WTC11 (cell line): ENCODE measurements around the gene TCHH. TPM values are rescaled to one million over a fixed set of nuclear protein-coding genes. Genes with fewer than 3 reads are reported as not detected.

ENCODE experiments used
- ATF1 ChIP-seq: sonication (generic); formaldehyde crosslinking; IDR thresholded peaks from 2 replicates; pipeline ENCODE4 v1.8.1; 2023; ENCODE audit warnings: mild to moderate bottlenecking, moderate library complexity, missing genetic modification reagents
- ATF3 ChIP-seq: sonication (generic); formaldehyde crosslinking; conservative IDR thresholded peaks from 2 replicates; pipeline ENCODE4 v1.8.1; 2022; ENCODE audit warnings: mild to moderate bottlenecking, missing genetic modification reagents
- CBFB ChIP-seq: sonication (generic); formaldehyde crosslinking; IDR thresholded peaks from 2 replicates; pipeline ENCODE4 v1.8.1; 2022; ENCODE audit warnings: mild to moderate bottlenecking, low read depth, missing genetic modification reagents
- CREB1 ChIP-seq: sonication (generic); formaldehyde crosslinking; IDR thresholded peaks from 2 replicates; pipeline ENCODE4 v1.8.0; 2023; ENCODE audit warnings: mild to moderate bottlenecking, missing genetic modification reagents
- EMX1 ChIP-seq: fragments of 250-450 bp; sonication (Bioruptor Pico); IDR thresholded peaks from 2 replicates; pipeline ENCODE4 v1.8.0; 2021; ENCODE audit warnings: mild to moderate bottlenecking
- ESRRA ChIP-seq: sonication (generic); formaldehyde crosslinking; IDR thresholded peaks from 2 replicates; pipeline ENCODE4 v1.8.1; 2022; ENCODE audit warnings: mild to moderate bottlenecking, missing genetic modification reagents, borderline replicate concordance
- ETV6 ChIP-seq: sonication (generic); formaldehyde crosslinking; IDR thresholded peaks from 2 replicates; pipeline ENCODE4 v1.8.1; 2022; ENCODE audit warnings: mild to moderate bottlenecking, missing genetic modification reagents
- FOXK1 ChIP-seq: sonication (generic); formaldehyde crosslinking; IDR thresholded peaks from 2 replicates; pipeline ENCODE4 v1.8.0; 2022; ENCODE audit warnings: mild to moderate bottlenecking, moderate library complexity, missing genetic modification reagents
- IRF1 ChIP-seq: sonication (generic); formaldehyde crosslinking; IDR thresholded peaks from 2 replicates; pipeline ENCODE4 v1.8.0; 2023; ENCODE audit warnings: missing genetic modification reagents
- MLX ChIP-seq: sonication (generic); formaldehyde crosslinking; IDR thresholded peaks from 2 replicates; pipeline ENCODE4 v1.8.1; 2023; ENCODE audit warnings: mild to moderate bottlenecking, missing genetic modification reagents, moderate library complexity
- MXD4 ChIP-seq: fragments of 250-450 bp; sonication (Bioruptor Pico); IDR thresholded peaks from 2 replicates; pipeline ENCODE4 v1.8.0; 2021; ENCODE audit warnings: mild to moderate bottlenecking, moderate library complexity, borderline replicate concordance
- NFATC4 ChIP-seq: fragments of 250-450 bp; sonication (Bioruptor Pico); IDR thresholded peaks from 2 replicates; pipeline ENCODE4 v1.9.0; 2021; ENCODE audit warnings: mild to moderate bottlenecking
- NR1H2 ChIP-seq: sonication (generic); formaldehyde crosslinking; IDR thresholded peaks from 2 replicates; pipeline ENCODE4 v1.9.0; 2021; ENCODE audit warnings: mild to moderate bottlenecking, moderate library complexity, missing genetic modification reagents
- NR2C2 ChIP-seq: sonication (generic); formaldehyde crosslinking; IDR thresholded peaks from 2 replicates; pipeline ENCODE4 v1.8.0; 2022; ENCODE audit warnings: mild to moderate bottlenecking, missing genetic modification reagents
- NR3C1 ChIP-seq: sonication (generic); formaldehyde crosslinking; conservative IDR thresholded peaks from 2 replicates; pipeline ENCODE4 v1.8.1; 2023; ENCODE audit warnings: low read depth, mild to moderate bottlenecking, missing genetic modification reagents
- RELA ChIP-seq: sonication (generic); formaldehyde crosslinking; IDR thresholded peaks from 2 replicates; pipeline ENCODE4 v1.8.1; 2022; ENCODE audit warnings: missing genetic modification reagents, mild to moderate bottlenecking, borderline replicate concordance
- RORB ChIP-seq: fragments of 250-450 bp; sonication (Bioruptor Pico); IDR thresholded peaks from 2 replicates; pipeline ENCODE4 v1.9.0; 2021; ENCODE audit warnings: mild to moderate bottlenecking
- SMAD3 ChIP-seq: sonication (generic); formaldehyde crosslinking; IDR thresholded peaks from 2 replicates; pipeline ENCODE4 v1.8.0; 2022; ENCODE audit warnings: missing genetic modification reagents, mild to moderate bottlenecking, borderline replicate concordance
- TP53 ChIP-seq: sonication (generic); formaldehyde crosslinking; IDR thresholded peaks from 2 replicates; pipeline ENCODE4 v1.8.1; 2023; ENCODE audit warnings: mild to moderate bottlenecking, missing genetic modification reagents
- USF1 ChIP-seq: sonication (generic); formaldehyde crosslinking; IDR thresholded peaks from 2 replicates; pipeline ENCODE4 v1.8.0; 2022; ENCODE audit warnings: mild to moderate bottlenecking, missing genetic modification reagents
- ZBTB21 ChIP-seq: sonication (generic); formaldehyde crosslinking; IDR thresholded peaks from 2 replicates; pipeline ENCODE4 v1.8.1; 2023; ENCODE audit warnings: mild to moderate bottlenecking, missing genetic modification reagents, borderline replicate concordance
- ZNF121 ChIP-seq: sonication (generic); formaldehyde crosslinking; IDR thresholded peaks from 2 replicates; pipeline ENCODE4 v1.8.0; 2023; ENCODE audit warnings: missing genetic modification reagents
- ZNF138 ChIP-seq: sonication (generic); formaldehyde crosslinking; conservative IDR thresholded peaks from 2 replicates; pipeline ENCODE4 v1.8.1; 2022; ENCODE audit warnings: mild to moderate bottlenecking, moderate library complexity, missing genetic modification reagents
- ZNF219 ChIP-seq: sonication (generic); formaldehyde crosslinking; IDR thresholded peaks from 2 replicates; pipeline ENCODE4 v1.8.0; 2023; ENCODE audit warnings: missing genetic modification reagents, mild to moderate bottlenecking, borderline replicate concordance
- ZNF281 ChIP-seq: sonication (generic); formaldehyde crosslinking; IDR thresholded peaks from 2 replicates; pipeline ENCODE4 v1.8.0; 2023; ENCODE audit warnings: mild to moderate bottlenecking, missing genetic modification reagents
- ZNF416 ChIP-seq: fragments of 250-450 bp; sonication (Bioruptor Pico); IDR thresholded peaks from 2 replicates; pipeline ENCODE4 v1.9.0; 2021; ENCODE audit warnings: mild to moderate bottlenecking, inconsistent platforms
- total RNA-seq: library from RNA; stranded (reverse); gene quantifications from 3 replicates; pipeline ENCODE4 v1.2.3, GENCODE V29; 2021
- TF ChIP-seq, protein P1 (sequence below): fragments of 250-450 bp; sonication (Bioruptor Pico); IDR thresholded peaks from 2 replicates; pipeline ENCODE4 v1.9.0; 2021; ENCODE audit warnings: mild to moderate bottlenecking
- TF ChIP-seq, protein P2 (sequence below): fragments of 250-450 bp; sonication (Bioruptor Pico); IDR thresholded peaks from 2 replicates; pipeline ENCODE4 v1.9.0; 2021; ENCODE audit warnings: mild to moderate bottlenecking
- TF ChIP-seq, protein P3 (sequence below): sonication (generic); formaldehyde crosslinking; IDR thresholded peaks from 2 replicates; pipeline ENCODE4 v1.8.1; 2023; ENCODE audit warnings: mild to moderate bottlenecking, missing genetic modification reagents

Gene TCHH
- total RNA-seq, 1 experiment from 2014 or later: 0.04 TPM

- TF ChIP-seq ZNF138 (CRISPR knock-in tag): peak; percentile 48; the same call in 1 of the 2 replicates
- TF ChIP-seq SMAD3 (CRISPR knock-in tag): no peak; the same call in 1 of the 2 replicates
- TF ChIP-seq CREB1 (CRISPR knock-in tag): peak; percentile 84; the same call in 1 of the 2 replicates
- TF ChIP-seq RELA (CRISPR knock-in tag): peak; percentile 95
- TF ChIP-seq ZNF281: peak; percentile 96
- TF ChIP-seq ZBTB21 (CRISPR knock-in tag): peak; percentile 90; the same call in 1 of the 2 replicates
- TF ChIP-seq NR2C2 (CRISPR knock-in tag): peak; percentile 68; the same call in 1 of the 2 replicates
- TF ChIP-seq MXD4 (CRISPR knock-in tag): no peak
- no peak for TF ChIP-seq RORB (CRISPR knock-in tag)
- no peak for TF ChIP-seq MLX (CRISPR knock-in tag)
- peak; percentile 92 for TF ChIP-seq IRF1
- TF ChIP-seq, protein P1, sequence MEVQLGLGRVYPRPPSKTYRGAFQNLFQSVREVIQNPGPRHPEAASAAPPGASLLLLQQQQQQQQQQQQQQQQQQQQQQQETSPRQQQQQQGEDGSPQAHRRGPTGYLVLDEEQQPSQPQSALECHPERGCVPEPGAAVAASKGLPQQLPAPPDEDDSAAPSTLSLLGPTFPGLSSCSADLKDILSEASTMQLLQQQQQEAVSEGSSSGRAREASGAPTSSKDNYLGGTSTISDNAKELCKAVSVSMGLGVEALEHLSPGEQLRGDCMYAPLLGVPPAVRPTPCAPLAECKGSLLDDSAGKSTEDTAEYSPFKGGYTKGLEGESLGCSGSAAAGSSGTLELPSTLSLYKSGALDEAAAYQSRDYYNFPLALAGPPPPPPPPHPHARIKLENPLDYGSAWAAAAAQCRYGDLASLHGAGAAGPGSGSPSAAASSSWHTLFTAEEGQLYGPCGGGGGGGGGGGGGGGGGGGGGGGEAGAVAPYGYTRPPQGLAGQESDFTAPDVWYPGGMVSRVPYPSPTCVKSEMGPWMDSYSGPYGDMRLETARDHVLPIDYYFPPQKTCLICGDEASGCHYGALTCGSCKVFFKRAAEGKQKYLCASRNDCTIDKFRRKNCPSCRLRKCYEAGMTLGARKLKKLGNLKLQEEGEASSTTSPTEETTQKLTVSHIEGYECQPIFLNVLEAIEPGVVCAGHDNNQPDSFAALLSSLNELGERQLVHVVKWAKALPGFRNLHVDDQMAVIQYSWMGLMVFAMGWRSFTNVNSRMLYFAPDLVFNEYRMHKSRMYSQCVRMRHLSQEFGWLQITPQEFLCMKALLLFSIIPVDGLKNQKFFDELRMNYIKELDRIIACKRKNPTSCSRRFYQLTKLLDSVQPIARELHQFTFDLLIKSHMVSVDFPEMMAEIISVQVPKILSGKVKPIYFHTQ (CRISPR knock-in tag): no peak
- no peak for TF ChIP-seq EMX1 (CRISPR knock-in tag)
- no peak for TF ChIP-seq NFATC4 (CRISPR knock-in tag)
- 0 out of 2 replicates have a peak, but pooled peaks have one; percentile 36 for TF ChIP-seq NR1H2 (CRISPR knock-in tag)
- TF ChIP-seq ZNF219 (CRISPR knock-in tag): peak; percentile 93; the same call in 1 of the 2 replicates
- no peak for TF ChIP-seq CBFB
- TF ChIP-seq ZNF416 (CRISPR knock-in tag): no peak
- TF ChIP-seq USF1: peak; percentile 80; the same call in 1 of the 2 replicates
- peak; percentile 44; the same call in 1 of the 2 replicates for TF ChIP-seq ZNF121 (CRISPR knock-in tag)
- TF ChIP-seq TP53 (CRISPR knock-in tag): peak; percentile 99
- peak; percentile 95 for TF ChIP-seq ESRRA
- TF ChIP-seq, protein P2, sequence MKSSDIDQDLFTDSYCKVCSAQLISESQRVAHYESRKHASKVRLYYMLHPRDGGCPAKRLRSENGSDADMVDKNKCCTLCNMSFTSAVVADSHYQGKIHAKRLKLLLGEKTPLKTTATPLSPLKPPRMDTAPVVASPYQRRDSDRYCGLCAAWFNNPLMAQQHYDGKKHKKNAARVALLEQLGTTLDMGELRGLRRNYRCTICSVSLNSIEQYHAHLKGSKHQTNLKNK: no peak
- peak; percentile 96 for TF ChIP-seq ETV6 (CRISPR knock-in tag)
- peak; percentile 98 for TF ChIP-seq FOXK1
- peak; percentile 89; the same call in 1 of the 2 replicates for TF ChIP-seq NR3C1 (CRISPR knock-in tag)
- no peak for TF ChIP-seq ATF3
- TF ChIP-seq, protein P3, sequence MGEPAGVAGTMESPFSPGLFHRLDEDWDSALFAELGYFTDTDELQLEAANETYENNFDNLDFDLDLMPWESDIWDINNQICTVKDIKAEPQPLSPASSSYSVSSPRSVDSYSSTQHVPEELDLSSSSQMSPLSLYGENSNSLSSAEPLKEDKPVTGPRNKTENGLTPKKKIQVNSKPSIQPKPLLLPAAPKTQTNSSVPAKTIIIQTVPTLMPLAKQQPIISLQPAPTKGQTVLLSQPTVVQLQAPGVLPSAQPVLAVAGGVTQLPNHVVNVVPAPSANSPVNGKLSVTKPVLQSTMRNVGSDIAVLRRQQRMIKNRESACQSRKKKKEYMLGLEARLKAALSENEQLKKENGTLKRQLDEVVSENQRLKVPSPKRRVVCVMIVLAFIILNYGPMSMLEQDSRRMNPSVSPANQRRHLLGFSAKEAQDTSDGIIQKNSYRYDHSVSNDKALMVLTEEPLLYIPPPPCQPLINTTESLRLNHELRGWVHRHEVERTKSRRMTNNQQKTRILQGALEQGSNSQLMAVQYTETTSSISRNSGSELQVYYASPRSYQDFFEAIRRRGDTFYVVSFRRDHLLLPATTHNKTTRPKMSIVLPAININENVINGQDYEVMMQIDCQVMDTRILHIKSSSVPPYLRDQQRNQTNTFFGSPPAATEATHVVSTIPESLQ (CRISPR knock-in tag): peak; percentile 94
- TF ChIP-seq ATF1 (CRISPR knock-in tag): no peak; the same call in 1 of the 2 replicates
These were observed 3.7 kb downstream of the TCHH start (continued) for GRCh38 chr1:152111515-152111968.
